Inflammatory macrophage treated with lipopolysaccharide for 4 hours (primary cell): ENCODE data around the gene MRPL50.
"Not testable (repeated sequence)": the region's sequence is repeated elsewhere in the genome, so short reads cannot be mapped to it uniquely, and the experiment has no call there.

Experiments used
- DNase-seq: peaks from one replicate; pipeline ENCODE4 v3.0.0-alpha.2; 2020

The MRPL50 gene

GRCh38 chr9:101417389-101417788, 19.0 kb upstream of the MRPL50 start:
- DNase-seq, result no peak

- DNase-seq, result no peak
These were observed 17.2 kb upstream of the MRPL50 start for GRCh38 chr9:101415578-101415977.

- DNase-seq, result no peak
These were observed 16.4 kb upstream of the MRPL50 start for GRCh38 chr9:101414839-101415238.

- DNase-seq, result no peak
These were observed 10.7 kb upstream of the MRPL50 start for GRCh38 chr9:101409079-101409477.

GRCh38 chr9:101408374-101409078, 10.1 kb upstream of the MRPL50 start:
- DNase-seq, result no peak

GRCh38 chr9:101403516-101404285, 5.3 kb upstream of the MRPL50 start:
- DNase-seq, result no peak

- DNase-seq, result peak; percentile 19
These were observed 1.7 kb upstream of the MRPL50 start for GRCh38 chr9:101400120-101400519.

GRCh38 chr9:101399643-101399970, 1.2 kb upstream of the MRPL50 start:
- peak; percentile 70 for DNase-seq

- DNase-seq, result no peak
These were observed 668 bp upstream of the MRPL50 start for GRCh38 chr9:101398930-101399642.

GRCh38 chr9:101397746-101398067, 711 bp downstream of the MRPL50 start:
- DNase-seq, result no peak

- DNase-seq, result no peak
These were observed 3.7 kb downstream of the MRPL50 start for GRCh38 chr9:101394687-101395086.

- DNase-seq, result no peak
These were observed 5.3 kb downstream of the MRPL50 start for GRCh38 chr9:101393135-101393534.

GRCh38 chr9:101388507-101388993, 9.9 kb downstream of the MRPL50 start:
- DNase-seq, result no peak

- peak; percentile 42 for DNase-seq
These were observed 10.4 kb downstream of the MRPL50 start for GRCh38 chr9:101387871-101388506.

- DNase-seq, result not testable (repeated sequence)
These were observed 13.4 kb downstream of the MRPL50 start, which contains the start of gene BAAT for GRCh38 chr9:101384873-101385536. BAAT (minus strand) TSS chr9:101385006; CDS start chr9:101371404, 13,602 bp downstream.

GRCh38 chr9:101383361-101383760, 15.1 kb downstream of the MRPL50 start:
- no peak for DNase-seq

- no peak for DNase-seq
These were observed 16.5 kb downstream of the MRPL50 start for GRCh38 chr9:101381833-101382342.

- no peak for DNase-seq
These were observed 17.3 kb downstream of the MRPL50 start for GRCh38 chr9:101381118-101381517.

GRCh38 chr9:101380295-101380694, 18.1 kb downstream of the MRPL50 start:
- no peak for DNase-seq

GRCh38 chr9:101376111-101376848, 22.1 kb downstream of the MRPL50 start:
- no peak for DNase-seq

- no peak for DNase-seq
These were observed 22.9 kb downstream of the MRPL50 start for GRCh38 chr9:101375546-101375945.
